GM21526 (cell line): ENCODE results near the gene MPV17L.
"Not testable (repeated sequence)": the region's sequence is repeated elsewhere in the genome, so short reads cannot be mapped to it uniquely, and the experiment has no call there.

ENCODE experiments used
- ATAC-seq: cut with Tn5 transposase; IDR thresholded peaks from one replicate; pipeline ENCODE4 v1.9.1; 2021; ENCODE audit warnings: moderate library complexity; ENCODE audit not compliant: unreplicated experiment, low FRiP score

The MPV17L gene

DNA sequence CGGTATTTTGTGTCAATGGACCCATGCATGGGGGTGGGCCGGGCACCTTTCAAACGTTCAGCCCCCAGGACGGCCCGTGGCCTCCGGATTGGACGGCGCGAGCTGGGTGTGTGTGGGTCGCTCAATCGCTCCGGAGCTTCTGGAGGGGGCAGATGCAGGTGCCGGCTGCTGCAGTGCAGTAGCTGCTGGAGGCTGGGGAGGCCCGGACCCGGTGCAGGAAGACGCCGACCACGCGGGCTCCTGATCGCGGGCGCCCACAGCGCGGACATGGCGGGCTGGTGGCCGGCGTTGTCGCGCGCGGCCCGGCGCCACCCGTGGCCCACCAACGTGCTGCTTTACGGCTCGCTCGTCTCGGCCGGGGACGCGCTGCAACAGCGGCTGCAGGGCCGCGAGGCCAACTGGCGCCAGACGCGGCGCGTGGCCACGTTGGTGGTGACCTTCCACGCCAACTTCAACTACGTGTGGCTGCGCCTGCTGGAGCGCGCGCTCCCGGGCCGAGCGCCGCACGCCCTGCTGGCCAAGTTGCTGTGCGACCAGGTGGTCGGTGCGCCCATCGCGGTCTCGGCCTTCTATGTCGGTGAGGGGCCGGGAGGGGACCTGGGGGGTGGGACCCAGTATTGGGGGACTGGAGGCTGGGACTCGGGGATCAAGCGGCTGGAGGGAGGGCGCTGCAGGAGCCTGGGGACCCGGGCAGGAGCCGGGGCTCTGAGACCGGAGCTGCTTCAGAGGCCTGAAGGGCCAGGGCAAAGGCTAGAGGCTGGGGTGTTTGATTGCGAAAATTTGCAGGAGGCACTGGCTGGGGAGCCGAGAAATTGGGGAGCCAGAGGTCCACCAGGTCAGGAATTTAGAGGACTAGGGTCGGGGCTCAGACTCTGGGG is at the start of gene MPV17L:
Gene MPV17L (plus strand): TSS at position 124 of the 878 bp plus-strand sequence. CDS start 144 bp downstream, at position 268.
- ATAC-seq: not testable (repeated sequence)

DNA sequence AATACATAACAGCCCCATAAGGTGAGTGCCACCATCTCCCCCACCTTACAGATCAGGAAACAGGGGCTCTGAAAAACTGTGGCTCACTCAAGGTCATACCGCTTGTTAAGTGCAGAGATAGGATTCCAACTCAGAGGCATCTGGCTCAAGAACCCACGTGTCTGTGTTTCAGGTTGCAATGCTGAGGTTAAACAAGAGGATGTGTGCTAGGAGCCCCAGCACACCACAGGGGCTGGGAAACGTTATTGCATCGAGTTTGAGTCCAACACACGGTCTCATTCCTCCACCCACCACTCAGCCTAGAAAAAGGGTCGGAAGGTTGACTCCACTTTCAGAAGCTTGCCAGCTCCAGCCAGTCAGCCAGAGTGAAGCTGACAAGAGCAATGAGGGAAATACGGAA is 46.8 kb upstream of the MPV17L start:
- not testable (repeated sequence) for ATAC-seq

DNA sequence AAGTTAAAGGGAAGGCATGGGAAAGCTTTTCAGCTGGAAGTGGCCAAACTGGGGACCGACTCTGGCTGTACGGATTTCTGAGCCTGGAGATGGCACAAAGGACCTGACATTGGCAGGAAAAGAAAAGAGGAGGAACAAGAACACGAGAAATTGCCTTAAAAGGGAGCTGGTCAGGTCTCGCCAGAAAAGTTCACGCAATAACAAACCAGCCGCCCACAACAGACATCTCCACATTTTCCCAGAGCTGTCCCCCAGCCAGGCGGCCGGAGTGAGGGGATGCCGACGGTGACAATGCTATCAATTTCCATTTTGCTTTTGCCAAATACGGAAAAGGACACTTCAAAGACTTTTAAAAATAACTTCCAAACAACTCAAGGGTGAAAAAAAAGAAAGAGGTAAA is 44.3 kb upstream of the MPV17L start:
- not testable (repeated sequence) for ATAC-seq

DNA sequence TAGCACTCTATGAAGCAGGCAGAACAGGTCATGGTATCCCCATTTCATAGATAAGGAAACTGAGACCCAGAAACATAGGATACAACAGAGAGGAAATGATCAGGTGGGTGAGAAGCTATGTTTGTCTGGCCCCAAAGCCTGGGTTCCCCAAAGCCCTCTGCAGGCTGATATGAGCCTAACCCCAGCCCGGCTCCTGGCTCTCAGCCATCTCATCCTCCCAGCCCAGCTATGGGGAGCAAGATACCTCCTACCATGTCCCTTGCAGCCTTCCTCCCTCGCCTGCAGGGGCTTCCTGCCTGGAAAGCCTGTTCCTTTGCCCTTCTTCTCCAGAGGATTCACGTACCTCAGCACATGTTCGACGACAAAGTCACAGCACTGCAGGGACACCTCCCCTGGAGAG is 43.8 kb upstream of the MPV17L start:
- not testable (repeated sequence) for ATAC-seq

DNA sequence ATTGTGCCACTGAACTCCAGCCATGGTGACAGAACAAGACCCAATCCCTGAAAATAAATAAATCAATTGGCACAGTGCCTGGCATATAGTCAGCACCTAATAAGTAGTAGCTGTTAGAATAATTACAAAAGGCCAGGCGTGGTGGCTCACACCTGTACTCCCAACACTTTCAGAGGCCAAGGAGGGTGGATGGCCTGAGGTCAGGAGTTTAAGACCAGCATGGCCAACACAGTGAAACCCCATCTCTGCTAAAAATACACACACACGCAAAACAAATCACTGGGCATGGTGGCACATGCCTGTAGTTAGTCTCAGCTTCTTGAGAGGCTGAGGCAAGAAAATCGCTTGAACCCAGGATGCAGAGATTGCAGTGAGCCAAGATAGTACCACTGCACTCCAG is 42.7 kb upstream of the MPV17L start:
- not testable (repeated sequence) for ATAC-seq

DNA sequence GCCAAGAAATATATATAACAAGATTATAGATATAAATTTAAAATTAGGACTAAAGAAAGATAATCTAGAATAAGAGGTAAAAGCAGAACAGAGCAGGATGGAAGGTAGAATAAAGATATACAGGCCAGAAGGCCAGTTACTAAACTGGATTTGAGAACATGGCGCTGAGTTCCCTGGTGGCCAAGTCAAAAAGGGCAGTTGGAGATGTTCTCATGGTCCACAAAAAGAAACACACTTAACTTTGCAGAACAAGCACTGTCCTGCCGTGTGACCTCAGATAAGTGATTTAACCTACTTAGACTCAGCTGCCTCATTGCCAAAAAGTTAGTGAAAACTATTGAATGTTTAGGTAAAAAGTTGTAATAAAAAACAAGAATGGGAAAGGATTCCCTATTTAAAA is 40.7 kb upstream of the MPV17L start:
- ATAC-seq: not testable (repeated sequence)

DNA sequence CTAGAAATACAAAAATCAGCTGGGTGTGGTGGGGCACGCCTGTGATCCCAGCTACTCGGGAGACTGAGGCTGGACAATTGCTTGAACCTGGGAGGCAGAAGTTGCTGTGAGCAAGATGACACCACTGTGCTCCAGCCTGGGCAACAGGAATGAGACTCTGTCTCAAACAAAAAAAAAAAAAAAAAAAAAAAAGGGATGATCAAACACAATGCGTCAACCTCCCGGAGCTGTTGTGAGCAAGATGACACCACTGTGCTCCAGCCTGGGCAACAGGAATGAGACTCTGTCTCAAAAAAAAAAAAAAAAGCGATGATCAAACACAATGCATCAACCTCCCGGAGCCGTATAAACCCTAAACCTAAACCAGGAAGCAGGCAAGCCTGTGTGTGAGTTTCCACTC is 38.1 kb upstream of the MPV17L start:
- ATAC-seq: not testable (repeated sequence)

DNA sequence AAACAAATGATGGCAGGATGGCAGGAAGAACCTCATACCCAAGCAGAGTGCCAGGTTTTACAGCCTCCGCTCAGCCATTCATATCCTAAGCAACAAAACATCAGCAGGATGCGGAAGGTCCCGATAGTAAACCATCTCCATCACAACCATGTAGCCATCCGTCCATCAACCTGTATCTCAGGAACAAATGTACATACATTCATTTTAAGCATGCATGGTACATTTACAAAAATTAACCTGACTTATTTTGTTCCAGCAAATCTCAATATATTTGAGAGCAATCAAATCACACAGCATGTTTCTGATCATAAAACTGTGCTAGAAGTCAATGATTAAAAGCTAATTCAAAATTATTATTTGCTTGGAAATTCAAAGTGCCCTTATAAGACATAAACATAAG is 17.4 kb upstream of the MPV17L start, which contains the start of gene NPIPA5:
Gene NPIPA5 (minus strand): TSS at position 101 of the 400 bp plus-strand sequence. CDS start 0 bp downstream, at position 101.
- ATAC-seq: not testable (repeated sequence)

DNA sequence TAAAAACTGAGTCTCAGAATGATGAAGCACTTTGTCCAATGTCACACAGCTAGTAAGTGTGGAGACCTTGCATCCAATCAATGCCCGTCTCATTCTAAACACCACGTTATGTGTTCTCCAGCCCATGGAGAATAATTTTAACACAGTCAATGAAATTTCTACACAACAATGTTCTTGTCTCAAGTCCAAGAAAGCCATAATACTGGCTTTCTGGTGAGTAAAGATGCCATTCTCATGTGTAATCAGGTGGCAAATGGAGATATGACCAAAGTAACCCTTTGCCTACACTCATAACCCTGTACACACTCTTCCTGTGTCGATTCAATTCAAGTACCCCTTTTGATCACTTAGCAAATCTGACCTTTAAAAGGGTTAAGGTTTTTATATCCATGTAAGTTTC is 12.7 kb upstream of the MPV17L start:
- not testable (repeated sequence) for ATAC-seq

DNA sequence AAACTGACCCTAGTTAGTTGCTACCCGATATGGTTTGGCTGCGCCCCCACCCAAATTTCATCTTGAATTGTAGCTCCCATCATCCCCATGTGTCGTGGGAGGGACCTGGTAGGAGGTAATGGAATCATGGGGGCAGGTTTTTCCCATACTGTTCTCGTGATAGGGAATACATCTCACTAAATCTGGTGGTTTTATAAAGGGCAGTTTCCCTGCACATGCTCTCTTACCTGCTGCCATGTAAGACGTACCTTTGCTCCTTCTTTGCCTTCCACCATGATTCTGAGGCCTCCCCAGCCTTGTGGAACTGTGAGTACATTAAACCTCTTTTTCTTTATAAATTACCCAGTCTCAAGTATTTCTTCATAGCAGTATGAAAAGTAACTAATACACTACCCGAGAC is 7.5 kb upstream of the MPV17L start:
- not testable (repeated sequence) for ATAC-seq

DNA sequence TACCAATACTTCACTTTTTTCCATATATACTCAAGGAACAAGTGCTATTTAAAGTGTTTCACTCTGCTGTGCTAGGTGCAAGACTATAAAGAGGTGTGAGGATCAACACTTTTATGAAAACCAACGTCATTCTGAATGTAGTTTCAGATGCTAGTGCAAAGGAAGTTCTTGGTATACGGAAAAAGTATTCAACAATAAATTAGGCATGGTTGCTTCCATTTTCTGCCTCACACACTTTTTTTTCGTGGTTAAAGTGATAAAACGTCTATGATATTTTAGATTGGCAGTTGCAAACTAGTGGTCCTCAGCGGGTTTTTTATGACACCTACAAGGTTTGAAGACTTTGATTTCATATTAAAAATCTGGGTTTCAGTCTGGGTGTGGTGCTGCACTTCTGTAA is 5.6 kb upstream of the MPV17L start:
- ATAC-seq: not testable (repeated sequence)

DNA sequence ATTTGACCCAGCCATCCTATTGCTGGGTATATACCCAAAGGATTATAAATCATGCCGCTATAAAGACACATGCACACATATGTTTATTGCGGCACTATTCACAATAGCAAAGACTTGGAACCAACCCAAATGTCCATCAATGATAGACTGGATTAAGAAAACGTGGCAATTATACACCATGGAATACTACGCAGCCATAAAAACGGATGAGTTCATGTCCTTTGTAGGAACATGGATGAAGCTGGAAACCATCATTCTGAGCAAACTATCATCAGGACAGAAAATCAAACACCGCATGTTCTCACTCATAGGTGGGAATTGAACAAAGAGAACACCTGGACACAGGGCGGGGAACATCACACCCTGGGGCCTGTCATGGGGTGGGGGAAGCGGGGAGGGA is 2.5 kb upstream of the MPV17L start:
- ATAC-seq: not testable (repeated sequence)

DNA sequence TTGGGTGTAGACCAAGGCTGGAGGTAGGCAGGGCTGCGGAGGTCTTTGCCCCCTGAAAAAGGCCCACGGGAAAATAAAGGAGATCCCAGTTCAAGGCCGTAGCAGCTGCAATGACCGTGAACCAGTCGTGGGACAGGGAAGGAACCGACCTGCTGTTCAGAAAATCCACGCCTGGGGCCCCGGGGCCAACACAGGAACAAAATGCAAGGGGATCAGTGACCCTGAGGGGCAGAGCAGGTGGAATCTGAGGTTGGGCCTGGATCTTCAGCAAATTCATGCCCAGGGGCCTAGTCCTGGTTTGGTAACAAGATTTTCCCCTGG is 915 bp downstream of the MPV17L start:
- not testable (repeated sequence) for ATAC-seq

DNA sequence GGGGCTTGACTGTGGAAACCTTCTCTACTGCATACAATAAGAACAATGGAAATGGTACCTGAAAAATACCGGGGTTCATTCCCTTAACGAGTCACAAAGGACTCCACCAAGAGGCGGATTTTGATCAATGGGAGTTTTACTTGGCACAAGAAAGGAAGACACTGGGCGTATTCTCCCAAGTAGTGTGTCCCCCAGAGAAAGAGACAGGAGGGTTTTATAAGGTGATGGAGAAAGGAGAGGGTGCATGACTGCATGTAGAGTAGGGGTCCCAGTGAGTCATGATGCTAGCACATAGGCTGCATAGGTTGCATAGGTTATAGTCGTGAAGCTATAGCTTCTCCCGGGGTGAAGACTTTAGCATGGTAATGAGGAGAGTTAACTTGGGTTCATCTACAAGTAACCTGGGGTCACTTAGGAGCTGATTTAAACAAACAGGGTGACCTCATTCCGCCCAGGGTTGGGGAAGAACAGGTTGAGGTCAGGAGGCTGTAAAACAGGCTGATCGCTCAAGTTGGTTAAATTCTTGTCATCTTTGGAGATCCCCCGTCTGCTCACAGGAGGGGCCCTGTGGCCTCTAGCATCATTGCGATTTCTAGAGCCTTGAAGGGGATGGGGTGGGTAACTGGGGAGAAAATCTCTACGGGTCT is 1.5 kb downstream of the MPV17L start:
- no peak for ATAC-seq

DNA sequence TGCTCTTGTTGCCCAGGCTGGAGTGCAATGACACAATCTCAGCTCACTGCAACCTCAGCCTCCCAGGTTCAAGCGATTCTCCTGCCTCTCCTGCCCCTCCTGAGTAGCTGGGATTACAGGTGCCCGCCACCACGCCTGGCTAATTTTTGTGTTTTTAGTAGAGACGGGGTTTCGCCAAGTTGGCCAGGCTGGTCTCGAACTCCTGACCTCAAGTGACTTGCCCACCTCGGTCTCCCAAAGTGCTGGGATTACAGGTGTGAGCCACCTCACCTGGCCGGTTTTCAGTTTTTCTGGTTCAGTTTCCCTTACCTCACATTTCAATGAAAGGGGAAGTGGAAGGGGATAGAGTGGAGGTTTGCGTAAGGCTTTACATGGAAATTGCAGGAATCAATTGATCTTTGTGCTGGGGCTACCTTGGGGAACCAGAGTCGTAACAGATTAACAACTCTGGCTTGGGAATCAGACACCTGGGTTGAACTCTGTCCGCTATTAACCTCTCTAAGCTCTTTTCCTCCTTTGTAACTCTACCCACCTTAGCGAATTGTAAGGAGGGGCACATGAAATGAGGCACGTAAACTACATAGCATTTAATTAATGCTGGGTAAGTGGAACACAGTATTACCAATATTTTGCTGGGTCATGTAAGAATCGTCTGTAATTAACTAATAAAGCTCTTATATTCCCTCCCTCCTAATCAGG is 3.2 kb downstream of the MPV17L start:
- no peak for ATAC-seq

DNA sequence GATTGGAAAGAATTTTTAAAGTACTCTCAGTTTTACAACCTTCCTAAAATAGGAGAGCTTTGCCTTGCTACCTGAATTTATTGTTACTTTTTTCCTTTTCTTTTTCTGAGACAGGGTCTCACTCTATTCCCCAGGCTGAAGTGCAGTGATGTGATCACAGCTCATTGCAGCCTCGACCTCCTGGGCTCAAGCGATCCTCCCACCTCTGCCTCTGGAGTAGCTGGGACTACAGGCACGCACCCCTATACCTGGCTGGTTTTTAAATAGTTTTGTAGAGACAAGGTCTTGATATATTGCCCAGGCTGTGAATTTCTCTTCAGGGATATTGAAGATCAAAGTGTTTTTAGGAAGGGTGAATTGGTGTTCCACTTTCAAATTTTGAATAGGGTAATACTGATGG is 3.8 kb downstream of the MPV17L start:
- ATAC-seq: no peak

DNA sequence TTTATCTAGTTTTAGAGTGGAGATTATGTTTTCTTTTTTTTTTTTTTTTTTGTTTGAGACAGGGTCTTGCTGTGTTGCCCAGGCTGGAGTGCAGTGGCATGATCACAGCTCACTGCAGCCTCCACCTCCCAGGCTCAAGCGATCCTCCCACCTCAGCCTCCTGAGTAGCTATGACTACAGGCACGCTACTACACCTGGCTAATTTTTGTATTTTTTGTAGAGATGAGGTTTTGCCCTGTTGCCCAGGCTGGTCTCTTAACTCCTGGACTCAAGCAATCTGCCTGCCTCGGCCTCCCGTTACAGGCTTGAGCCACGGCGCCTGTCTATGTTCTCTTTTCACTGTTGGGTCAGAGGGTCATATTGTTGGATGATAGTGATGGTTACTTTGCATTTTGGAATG is 4.8 kb downstream of the MPV17L start:
- not testable (repeated sequence) for ATAC-seq

DNA sequence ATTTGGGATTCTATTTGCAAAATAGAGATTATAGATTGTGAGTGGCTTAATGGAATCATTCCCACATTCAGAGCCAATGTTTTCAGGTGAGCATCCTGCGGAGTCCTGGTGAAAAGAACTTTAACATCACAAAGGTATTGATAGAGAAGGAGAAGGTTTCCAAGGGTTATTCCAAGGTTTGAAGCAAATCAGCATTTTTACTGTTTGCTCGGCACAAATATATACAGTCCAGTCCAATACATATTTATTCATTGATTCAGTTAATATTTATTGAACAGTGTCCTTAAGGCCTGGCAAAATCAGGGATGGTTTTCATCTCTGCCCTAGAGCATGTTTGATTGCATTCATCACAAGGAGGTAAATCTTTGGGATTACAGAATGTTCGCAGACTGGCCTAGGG is 6.4 kb downstream of the MPV17L start:
- ATAC-seq: no peak

DNA sequence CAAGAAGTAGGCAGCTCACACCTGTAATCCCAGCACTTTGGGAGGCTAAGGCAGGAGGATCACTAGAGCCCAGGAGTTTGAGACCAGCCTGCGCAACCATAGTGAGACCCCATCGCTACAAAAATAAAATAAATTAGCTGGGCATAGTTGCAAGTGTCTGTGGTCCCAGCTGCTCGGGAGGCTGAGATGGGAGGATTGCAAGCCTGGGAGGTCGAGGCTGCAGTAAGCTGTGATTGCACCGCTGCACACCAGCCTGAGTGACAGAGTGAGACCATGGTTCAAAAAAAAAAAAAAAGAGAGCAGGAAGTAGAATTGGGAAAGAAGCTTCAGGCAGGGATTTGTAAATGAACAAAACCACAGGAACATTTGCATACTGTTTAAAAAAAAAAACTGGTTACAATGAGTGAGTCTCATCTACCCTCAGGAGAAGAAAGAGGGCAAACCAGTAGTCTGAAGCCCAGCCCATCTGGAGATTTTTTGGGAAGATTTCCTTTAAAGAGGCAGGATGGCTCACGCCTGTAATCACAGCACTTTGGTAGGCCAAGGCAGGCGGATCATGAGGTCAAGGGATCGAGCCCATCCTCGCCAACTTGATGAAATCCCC is 7.9 kb downstream of the MPV17L start:
- no peak for ATAC-seq

DNA sequence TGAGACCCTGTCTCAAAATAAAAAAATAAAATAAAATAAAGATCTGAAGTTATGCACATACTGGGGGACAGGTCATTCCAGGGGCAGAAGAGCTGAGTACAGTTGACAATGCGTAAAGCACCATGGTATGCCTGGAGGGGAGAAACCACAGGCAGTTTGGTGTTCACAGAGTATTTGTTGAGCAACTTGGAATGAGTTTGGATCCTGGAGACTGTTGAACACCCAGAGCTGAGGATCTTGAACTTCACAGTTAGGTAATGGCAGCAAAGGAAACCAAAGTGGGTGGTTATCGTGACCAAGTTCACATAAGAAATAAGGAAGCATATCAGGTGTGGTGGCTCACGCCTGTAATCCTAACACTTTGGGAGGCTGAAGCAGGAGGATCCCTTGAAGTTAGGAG is 8.5 kb downstream of the MPV17L start:
- ATAC-seq: not testable (repeated sequence)

DNA sequence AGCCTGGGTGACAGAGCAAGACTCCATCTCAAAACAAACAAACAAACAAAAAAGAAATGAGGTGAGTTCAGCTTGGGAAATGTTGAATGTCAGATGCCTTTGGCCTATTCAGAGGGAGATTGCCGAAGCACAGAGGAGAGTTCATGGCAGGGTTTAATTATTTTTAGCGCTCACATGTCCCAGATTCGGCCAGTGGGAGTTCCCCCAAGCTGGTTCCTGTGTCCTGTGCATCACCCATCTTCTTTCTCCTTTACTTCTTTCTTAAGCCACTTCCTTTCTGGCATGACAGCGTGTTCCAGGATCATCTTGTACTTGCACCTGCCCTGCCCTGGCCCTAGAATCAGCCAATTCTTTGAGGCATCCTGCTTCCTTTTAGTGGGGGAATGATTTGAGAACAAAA is 9.2 kb downstream of the MPV17L start:
- ATAC-seq: no peak
